B cell (primary cell): ENCODE data around the gene DAP.

Experiments used
- EZH2 ChIP-seq: IDR thresholded peaks from 2 replicates; pipeline ENCODE4 v1.6.1; 2012; ENCODE audit warnings: borderline replicate concordance, low read depth, mild to moderate bottlenecking, moderate library complexity, low read length; ENCODE audit not compliant: insufficient read depth, poor library complexity, severe bottlenecking
- TF ChIP-seq, protein P1 (sequence below): fragments of 200-600 bp; IDR thresholded peaks from one replicate; pipeline ENCODE4 v1.8.0; 2022; ENCODE audit warnings: antibody characterized with exemption, mild to moderate bottlenecking

DNA sequence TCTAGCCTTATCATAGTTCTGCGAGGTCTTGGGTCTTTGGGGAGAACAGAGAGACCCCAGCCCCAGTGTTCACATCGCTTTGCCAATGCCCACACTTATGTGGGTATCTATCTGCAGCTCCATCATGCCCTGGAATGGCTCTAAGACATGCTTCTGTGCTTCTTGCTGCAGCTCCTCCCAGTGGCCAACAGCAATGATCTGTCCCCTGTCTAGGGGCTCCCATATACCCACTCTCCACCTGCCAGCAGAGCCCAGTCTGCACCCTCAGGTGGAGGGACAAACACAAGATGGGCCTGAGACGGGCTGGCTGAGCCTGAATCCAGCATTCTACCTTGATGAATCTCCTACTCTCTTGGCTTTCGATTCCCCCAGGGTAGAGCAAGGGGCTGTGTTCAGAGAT, 14.6 kb upstream of the DAP start:
- TF ChIP-seq, protein P1, sequence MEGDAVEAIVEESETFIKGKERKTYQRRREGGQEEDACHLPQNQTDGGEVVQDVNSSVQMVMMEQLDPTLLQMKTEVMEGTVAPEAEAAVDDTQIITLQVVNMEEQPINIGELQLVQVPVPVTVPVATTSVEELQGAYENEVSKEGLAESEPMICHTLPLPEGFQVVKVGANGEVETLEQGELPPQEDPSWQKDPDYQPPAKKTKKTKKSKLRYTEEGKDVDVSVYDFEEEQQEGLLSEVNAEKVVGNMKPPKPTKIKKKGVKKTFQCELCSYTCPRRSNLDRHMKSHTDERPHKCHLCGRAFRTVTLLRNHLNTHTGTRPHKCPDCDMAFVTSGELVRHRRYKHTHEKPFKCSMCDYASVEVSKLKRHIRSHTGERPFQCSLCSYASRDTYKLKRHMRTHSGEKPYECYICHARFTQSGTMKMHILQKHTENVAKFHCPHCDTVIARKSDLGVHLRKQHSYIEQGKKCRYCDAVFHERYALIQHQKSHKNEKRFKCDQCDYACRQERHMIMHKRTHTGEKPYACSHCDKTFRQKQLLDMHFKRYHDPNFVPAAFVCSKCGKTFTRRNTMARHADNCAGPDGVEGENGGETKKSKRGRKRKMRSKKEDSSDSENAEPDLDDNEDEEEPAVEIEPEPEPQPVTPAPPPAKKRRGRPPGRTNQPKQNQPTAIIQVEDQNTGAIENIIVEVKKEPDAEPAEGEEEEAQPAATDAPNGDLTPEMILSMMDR, result no peak
- TF ChIP-seq EZH2, result no peak
